GM19025 (cell line): ENCODE measurements around the gene OR4F16.
"Not testable (repeated sequence)": the region's sequence is repeated elsewhere in the genome, so short reads cannot be mapped to it uniquely, and the experiment has no call there.

Source experiments
- ATAC-seq: cut with Tn5 transposase; IDR thresholded peaks from one replicate; pipeline ENCODE4 v1.9.1; 2021; ENCODE audit warnings: mild to moderate bottlenecking, low read depth, moderate library complexity; ENCODE audit not compliant: unreplicated experiment

Gene OR4F16, protein sequence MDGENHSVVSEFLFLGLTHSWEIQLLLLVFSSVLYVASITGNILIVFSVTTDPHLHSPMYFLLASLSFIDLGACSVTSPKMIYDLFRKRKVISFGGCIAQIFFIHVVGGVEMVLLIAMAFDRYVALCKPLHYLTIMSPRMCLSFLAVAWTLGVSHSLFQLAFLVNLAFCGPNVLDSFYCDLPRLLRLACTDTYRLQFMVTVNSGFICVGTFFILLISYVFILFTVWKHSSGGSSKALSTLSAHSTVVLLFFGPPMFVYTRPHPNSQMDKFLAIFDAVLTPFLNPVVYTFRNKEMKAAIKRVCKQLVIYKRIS

GRCh38 chr1:686554-686953, at the start of gene OR4F16:
Gene OR4F16, minus strand, starts transcription at chr1:686654. Its CDS starts 0 bp downstream, at chr1:686654.
- not testable (repeated sequence) for ATAC-seq

- not testable (repeated sequence) for ATAC-seq
These were observed 47.2 kb upstream of the OR4F16 start for GRCh38 chr1:733649-734048.

DNA sequence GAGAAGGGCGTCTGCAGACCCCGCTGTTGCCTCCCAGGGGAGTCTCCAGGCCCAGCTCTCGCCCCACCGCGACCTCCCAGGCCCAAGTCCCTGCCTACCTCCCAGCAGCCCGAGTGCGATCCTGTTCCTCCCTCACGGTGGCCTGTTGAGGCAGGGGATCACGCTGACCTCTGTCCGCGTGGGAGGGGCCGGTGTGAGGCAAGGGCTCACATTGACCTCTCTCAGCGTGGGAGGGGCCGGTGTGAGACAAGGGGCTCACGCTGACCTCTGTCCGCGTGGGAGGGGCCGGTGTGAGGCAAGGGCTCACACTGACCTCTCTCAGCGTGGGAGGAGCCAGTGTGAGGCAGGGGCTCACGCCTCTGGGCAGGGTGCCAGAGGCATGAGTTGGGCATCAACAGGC, 40.6 kb upstream of the OR4F16 start:
- ATAC-seq, result not testable (repeated sequence)
